Measurements from ENCODE around the gene COL6A1. TPM values are rescaled to one million over a fixed set of nuclear protein-coding genes. Genes with fewer than 3 reads are reported as not detected.
A peak's percentile ranks its signal among the peaks of the same experiment; 100 is the strongest.

Gene COL6A1
- total and polyA plus RNA-seq, 2 of the 4 experiments (the other 2 are of a cell fraction), result 173 to 1,578 TPM

DNA sequence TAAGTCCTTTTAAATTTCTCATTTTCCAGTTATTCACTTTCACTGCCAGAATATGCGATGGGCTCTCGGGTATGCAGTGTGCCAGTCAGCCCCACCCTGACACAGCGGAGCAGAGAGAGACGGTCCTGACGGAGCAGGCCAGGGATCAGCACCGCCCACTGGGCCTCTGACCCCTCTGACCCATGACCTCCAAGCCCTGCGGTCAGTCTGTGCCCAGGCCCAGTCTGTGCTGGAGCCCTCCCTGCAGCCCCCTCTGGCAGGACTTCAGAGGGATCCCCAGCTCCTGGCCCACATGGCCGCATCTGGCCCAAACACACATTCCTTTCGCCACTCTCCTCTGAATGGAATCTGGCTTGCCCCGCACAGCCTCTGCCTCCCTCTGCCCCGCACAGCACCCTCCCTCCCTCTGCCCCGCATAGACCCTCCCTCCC, 72.9 kb downstream of the COL6A1 start:
- intact Hi-C loops (cut with micrococcal nuclease), result no loop called here
- POLR2A ChIA-PET (ENCODE audit: unreplicated experiment), result no interaction called here
- ATAC-seq (ENCODE audit: low read depth), result peak; percentile 16

More for the DNA sequence above, 72.9 kb downstream of the COL6A1 start:
- H3K4me2 ChIP-seq (ENCODE audit: low read depth, low read length), result no peak overlapping the region
- peak overlapping the region; percentile 41; the same call in 1 of the 2 replicates for H3K23ac ChIP-seq (ENCODE audit: low read depth, low read length)
- H4K5ac ChIP-seq (ENCODE audit: low read depth, low read length), result peak overlapping the region; percentile 4; the same call in 1 of the 2 replicates
- H3K4me1 ChIP-seq (ENCODE audit: control insufficient read depth, insufficient read depth, low read length), result peaks cover 43% of the 10 kb centered on the region
- peak overlapping the region; percentile 73 for H4K91ac ChIP-seq (ENCODE audit: insufficient read depth, low read depth, low read length)
- H3K14ac ChIP-seq (replicated peaks; ENCODE audit: low read depth, low read length), result peak overlapping the region; percentile 46
- H3K27ac ChIP-seq (ENCODE audit: insufficient read depth, low read length), result peak overlapping the region; percentile 99
- no peaks in the 10 kb centered on the region for H3K27me3 ChIP-seq (ENCODE audit: control insufficient read depth, insufficient read depth, low read length)
- peak overlapping the region; percentile 52 to 72 for H4K8ac ChIP-seq (ENCODE audit: low read depth in 2 of 2, low read length in 2 of 2)
- no TSS peak for BruUV-seq (replicated peaks)
- peak overlapping the region; percentile 95 for H2AK5ac ChIP-seq (ENCODE audit: low read depth, low read length)
- TF ChIP-seq, protein P1, sequence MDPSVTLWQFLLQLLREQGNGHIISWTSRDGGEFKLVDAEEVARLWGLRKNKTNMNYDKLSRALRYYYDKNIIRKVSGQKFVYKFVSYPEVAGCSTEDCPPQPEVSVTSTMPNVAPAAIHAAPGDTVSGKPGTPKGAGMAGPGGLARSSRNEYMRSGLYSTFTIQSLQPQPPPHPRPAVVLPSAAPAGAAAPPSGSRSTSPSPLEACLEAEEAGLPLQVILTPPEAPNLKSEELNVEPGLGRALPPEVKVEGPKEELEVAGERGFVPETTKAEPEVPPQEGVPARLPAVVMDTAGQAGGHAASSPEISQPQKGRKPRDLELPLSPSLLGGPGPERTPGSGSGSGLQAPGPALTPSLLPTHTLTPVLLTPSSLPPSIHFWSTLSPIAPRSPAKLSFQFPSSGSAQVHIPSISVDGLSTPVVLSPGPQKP (IDR thresholded peaks at IDR 0.05; ENCODE audit: borderline replicate concordance, low read depth, low read length), result no peak
- peak; percentile 42 for DNase-seq
- peaks cover 5 to 69% of the 10 kb centered on the region in 2 experiments; a peak in 3 of 4 replicates for H3K79me1 ChIP-seq (ENCODE audit: low read depth in 1 of 2, low read length in 2 of 2)
- dilution Hi-C loops (cut with HindIII; ENCODE audit: low sequenced_read_pairs, unreplicated experiment), result no loop called here
- peak overlapping the region; percentile 6 for H2AK9ac ChIP-seq (replicated peaks; ENCODE audit: low read depth, low read length, poor library complexity)
- H2BK15ac ChIP-seq (ENCODE audit: low read depth, low read length), result peak overlapping the region; percentile 87
- H4K20me1 ChIP-seq (ENCODE audit: insufficient read depth, low read length), result no peaks in the 10 kb centered on the region
- peak overlapping the region; percentile 97 for H2BK5ac ChIP-seq (ENCODE audit: low read depth, low read length, poor library complexity, severe bottlenecking)
- H3K36me3 ChIP-seq (ENCODE audit: control insufficient read depth, insufficient read depth, low read length), result no peaks in the 10 kb centered on the region
- no peak overlapping the region for H3K56ac ChIP-seq (ENCODE audit: extremely low read depth, insufficient read depth, low read length)
- 67% methylated on average over 2 of the region's 12 CpGs; no CpG with 5 or more reads in 1 of the 2 experiments for WGBS, 2 experiments (ENCODE audit: extremely low coverage in 2 of 2, insufficient read length in 1 of 2)
- in situ Hi-C loops (cut with MboI; ENCODE audit: low sequenced_read_pairs), result no loop called here
- peak overlapping the region; percentile 93 for H2BK120ac ChIP-seq (ENCODE audit: low read depth, low read length)
- H3K4me3 ChIP-seq (ENCODE audit: insufficient read depth, low read depth, low read length), result no peak overlapping the region
- H3K9ac ChIP-seq (ENCODE audit: low read depth, low read length), result no peak overlapping the region
- H3K4ac ChIP-seq (ENCODE audit: low read depth, low read length), result peak overlapping the region; percentile 95
- H2AFZ ChIP-seq (replicated peaks; ENCODE audit: low read length, poor library complexity), result peak overlapping the region; percentile 1
- peaks cover 27% of the 10 kb centered on the region for H3K9me1 ChIP-seq (ENCODE audit: insufficient read depth, low read length)
- H3K9me3 ChIP-seq (ENCODE audit: control insufficient read depth, insufficient read depth, low read length), result no peaks in the 10 kb centered on the region
- CTCF ChIA-PET, result no interaction called here
- peak overlapping the region; percentile 22 for H3K18ac ChIP-seq (ENCODE audit: low read depth, low read length)
- H2BK20ac ChIP-seq (ENCODE audit: low read depth, low read length), result peak overlapping the region; percentile 77

Other genes starting within 250 kb of the COL6A1 start
- 208 and 222 TPM in 2 replicates for gene COL6A2, start 116.3 kb downstream of the COL6A1 start, total RNA-seq (2012; rRNA removed)
- 1,065 and 1,165 TPM in 2 replicates for gene COL6A2, start 116.3 kb downstream of the COL6A1 start, polyA plus RNA-seq (2012; rRNA removed)
- gene FTCD, start 173.8 kb downstream of the COL6A1 start, total RNA-seq (2012; rRNA removed), result not detected in 2 replicates
- gene FTCD, start 173.8 kb downstream of the COL6A1 start, polyA plus RNA-seq (2012; rRNA removed), result 0.19 and 0.55 TPM in 2 replicates
- 3.1 and 3.8 TPM in 2 replicates for gene SPATC1L, start 202.7 kb downstream of the COL6A1 start, total RNA-seq (2012; rRNA removed)
- 17.2 and 23.4 TPM in 2 replicates for gene SPATC1L, start 202.7 kb downstream of the COL6A1 start, polyA plus RNA-seq (2012; rRNA removed)
- 35.3 and 43.4 TPM in 2 replicates for gene LSS, start 247.0 kb downstream of the COL6A1 start, total RNA-seq (2012; rRNA removed)
- gene LSS, start 247.0 kb downstream of the COL6A1 start, polyA plus RNA-seq (2012; rRNA removed), result 58.1 and 62.8 TPM in 2 replicates

Data from IMR-90 (cell line).